ENCODE measurements around the gene CMTM7.

GRCh38 chr3:32435911-32436815, 44.5 kb downstream of the CMTM7 start:
- TF ChIP-seq CTCF (IDR thresholded peaks at IDR 0.05; ENCODE audit: low read depth, low read length) (no peak), MAX (IDR thresholded peaks at IDR 0.05; ENCODE audit: low read depth, low read length) (no peak), MYC (IDR thresholded peaks at IDR 0.05; ENCODE audit: low read depth, low read length) (no peak), POLR2A (IDR thresholded peaks at IDR 0.05; ENCODE audit: extremely low read depth, insufficient read length) (no peak)
